GM13976 (cell line): ENCODE data around the gene IL21.

Source experiments
- DNase-seq: peaks from one replicate; pipeline ENCODE4 v3.0.0; 2012; ENCODE audit warnings: low spot score
- CTCF ChIP-seq: IDR thresholded peaks from 2 replicates; pipeline ENCODE4 v1.5.1; 2012; ENCODE audit warnings: borderline replicate concordance, mild to moderate bottlenecking; ENCODE audit not compliant: insufficient read depth; ENCODE audit errors: extremely low read depth, missing control alignments, control extremely low read depth
- in situ Hi-C: fragments of 300-500 bp; cut with MboI; formaldehyde crosslinking; loops from one replicate; pipeline ENCODE4 v1.12.0; 2022; ENCODE audit warnings: low sequenced_read_pairs, mixed read lengths, inconsistent platforms; ENCODE audit not compliant: unreplicated experiment

IL21 gene

DNA sequence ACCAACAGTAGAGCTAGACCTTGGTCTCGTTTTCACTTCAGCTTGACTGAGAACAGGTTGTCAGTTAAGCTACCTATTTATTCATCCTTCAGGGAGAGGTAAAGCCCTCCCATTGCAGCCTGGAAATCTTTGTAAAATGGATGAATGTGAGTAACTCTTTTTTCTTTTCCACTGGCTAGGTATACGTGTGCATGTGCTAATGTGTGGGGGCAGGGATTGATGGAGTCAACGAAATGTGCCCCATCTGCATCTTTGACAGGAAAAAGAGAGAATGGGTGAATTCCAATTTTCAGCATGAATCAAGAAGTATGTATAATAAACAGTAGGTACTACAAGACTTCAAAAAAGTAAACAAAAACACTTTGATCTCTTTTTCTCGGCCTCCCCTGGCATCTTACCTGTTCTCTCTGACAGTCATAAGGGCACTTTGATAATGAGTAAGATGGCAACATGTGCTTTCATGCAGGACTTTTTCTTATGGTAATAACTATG, at the start of gene IL21:
TSS of gene IL21 (minus strand) at position 51 of the 492 bp plus-strand sequence. CDS start 55 bp downstream, outside the sequence.
- in situ Hi-C loops, result loop anchor here (25.0 kb wide), 1 partner anchor 291 kb away; the partner anchor contains the start of gene NUDT6
- no peak for TF ChIP-seq CTCF
- DNase-seq, result no peak

- no peak for TF ChIP-seq CTCF
- in situ Hi-C loops, result no loop called here
Measured at GRCh38 chr4:122669911-122670738, 49.3 kb upstream of the IL21 start.

GRCh38 chr4:122668241-122668640, 47.4 kb upstream of the IL21 start:
- TF ChIP-seq CTCF, result no peak
- in situ Hi-C loops, result no loop called here
- no peak for DNase-seq

More at GRCh38 chr4:122669911-122670738, 49.3 kb upstream of the IL21 start:
- DNase-seq, result no peak

DNA sequence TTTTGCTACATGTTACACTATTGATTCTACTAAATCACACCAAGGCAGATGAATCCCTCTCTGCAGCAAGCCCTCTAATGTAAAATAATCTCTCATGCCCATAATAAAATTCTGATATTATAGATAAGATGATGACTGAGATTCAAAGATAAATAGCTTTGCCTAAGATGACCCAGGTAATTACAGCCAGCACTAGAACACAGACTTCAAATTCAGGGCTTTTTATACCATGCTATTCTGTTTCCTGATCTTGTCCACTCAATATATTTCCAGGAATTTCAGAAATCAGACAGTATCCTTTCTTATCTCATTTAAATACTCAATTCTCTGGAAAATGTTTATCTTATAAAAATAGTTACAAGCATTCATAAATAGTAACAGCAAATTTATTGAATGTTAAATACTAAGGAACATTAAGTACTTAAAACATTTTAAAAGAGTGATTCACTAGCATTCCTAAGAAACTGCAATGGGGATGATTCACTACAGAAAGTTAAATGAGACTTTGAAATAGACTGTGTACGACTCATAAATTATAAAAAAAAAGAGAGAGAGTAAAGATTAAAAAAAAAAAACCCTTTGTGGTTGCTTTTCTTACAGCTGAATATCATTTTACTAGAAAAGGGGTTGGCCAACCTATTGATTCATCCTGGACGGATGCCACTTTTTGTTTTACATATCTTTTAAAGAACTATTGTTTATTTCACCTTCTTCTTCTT, 45.8 kb upstream of the IL21 start:
- in situ Hi-C loops, result no loop called here
- DNase-seq, result no peak
- no peak for TF ChIP-seq CTCF

DNA sequence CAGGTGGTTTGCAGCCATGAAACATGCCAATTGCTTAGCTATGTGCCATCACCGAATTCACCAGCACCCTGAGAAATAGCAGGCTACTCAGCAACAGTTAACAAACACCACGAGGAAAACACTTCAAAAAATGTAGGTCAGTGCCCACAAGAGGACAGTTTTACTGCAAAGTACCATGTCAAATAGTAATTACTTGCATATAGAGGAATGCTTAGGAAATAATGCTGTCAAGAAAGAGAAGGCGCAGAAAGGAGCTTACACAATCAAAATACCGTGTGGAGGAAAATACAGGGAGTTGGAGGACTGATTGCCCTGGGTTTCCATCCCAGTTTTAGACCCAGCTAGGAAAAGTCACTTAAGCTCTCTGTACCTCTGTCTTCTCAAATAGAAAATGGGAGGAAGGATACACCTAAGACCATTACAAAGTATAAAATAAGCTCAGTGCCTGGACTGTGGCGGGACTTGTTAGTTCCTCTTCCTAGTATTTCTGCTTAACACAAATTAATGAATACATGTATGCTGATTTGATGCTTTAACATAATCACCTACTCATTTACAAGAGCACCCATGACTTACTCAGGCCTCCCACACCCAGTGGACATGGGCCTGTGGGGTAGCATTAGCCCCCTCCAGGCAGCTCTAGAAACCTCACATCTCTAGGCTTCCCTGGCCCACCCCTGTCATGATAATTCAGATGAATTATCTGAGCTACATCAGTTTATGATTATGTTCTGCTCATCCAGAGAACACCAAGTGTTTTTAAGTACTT, 44.5 kb upstream of the IL21 start:
- DNase-seq, result no peak
- no peak for TF ChIP-seq CTCF
- in situ Hi-C loops, result no loop called here
